ENCODE measurements around the gene PPP1R15A. TPM values are rescaled to one million over a fixed set of nuclear protein-coding genes. Genes with fewer than 3 reads are reported as not detected.

PPP1R15A gene
- total RNA-seq, 3 donors from 2014 or later, result 31.8 to 47.7 (median 44.6) TPM

- DNase-seq, result no peak
- intact Hi-C loops (cut with DNase I, micrococcal nuclease), result no loop called here
- no peaks in the 10 kb centered on the region for H3K4me1 ChIP-seq (ENCODE audit: low read depth)
- TF ChIP-seq CTCF (IDR thresholded peaks at IDR 0.05), result no peak
- no peak overlapping the region for H3K4me3 ChIP-seq
- no peaks in the 10 kb centered on the region for H3K9me3 ChIP-seq
- ATAC-seq, result no peak
- H3K36me3 ChIP-seq (ENCODE audit: low read depth), result no peaks in the 10 kb centered on the region
Measured at GRCh38 chr19:48910803-48911202, 38.6 kb downstream of the PPP1R15A start.

DNA sequence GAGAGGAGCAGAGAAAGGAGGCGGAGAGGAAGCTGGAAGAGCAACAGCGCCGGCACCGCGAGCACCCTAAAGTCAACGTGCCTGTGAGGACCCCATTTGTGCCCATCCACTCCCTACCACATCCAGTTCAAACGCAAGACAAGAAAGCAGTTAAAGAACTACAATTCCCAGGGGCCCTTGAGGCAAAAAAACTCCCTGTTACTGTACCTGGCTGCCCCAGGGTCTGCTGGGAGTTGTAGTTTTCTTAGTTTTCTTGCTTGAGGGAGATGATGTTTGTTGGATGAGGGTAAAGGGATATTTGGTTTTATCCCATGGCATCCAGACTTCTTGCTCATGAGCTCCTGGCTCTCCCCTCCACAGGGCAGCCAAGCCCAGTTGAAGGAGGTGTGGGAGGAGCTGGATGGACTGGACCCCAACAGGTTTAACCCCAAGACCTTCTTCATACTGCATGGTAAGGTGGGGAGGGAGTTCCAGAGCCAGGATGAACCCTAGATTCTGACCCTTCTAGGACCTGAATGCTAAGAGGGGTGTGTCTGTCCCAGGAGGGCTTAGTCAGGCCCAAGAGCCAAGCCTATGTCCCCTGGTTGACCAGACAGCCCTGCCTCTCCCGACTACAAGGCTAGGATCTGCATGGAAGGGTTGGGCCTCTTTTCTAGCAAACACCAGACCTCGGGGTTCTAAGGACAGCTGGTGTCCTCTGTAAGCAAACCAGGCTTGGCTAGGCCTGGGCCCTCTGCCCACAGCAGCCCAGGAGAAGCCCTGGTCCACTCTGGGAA, 41.1 kb downstream of the PPP1R15A start:
- Histone ChIP-seq H3K9me3 (no peaks in the 10 kb centered on the region), H3K4me3 (no peak overlapping the region), H3K4me1 (ENCODE audit: low read depth) (no peaks in the 10 kb centered on the region), H3K36me3 (ENCODE audit: low read depth) (no peaks in the 10 kb centered on the region)
- ATAC-seq (peak; percentile 53), DNase-seq (no peak)
- TF ChIP-seq CTCF (IDR thresholded peaks at IDR 0.05), result no peak
- intact Hi-C loops (cut with DNase I, micrococcal nuclease), result no loop called here

DNA sequence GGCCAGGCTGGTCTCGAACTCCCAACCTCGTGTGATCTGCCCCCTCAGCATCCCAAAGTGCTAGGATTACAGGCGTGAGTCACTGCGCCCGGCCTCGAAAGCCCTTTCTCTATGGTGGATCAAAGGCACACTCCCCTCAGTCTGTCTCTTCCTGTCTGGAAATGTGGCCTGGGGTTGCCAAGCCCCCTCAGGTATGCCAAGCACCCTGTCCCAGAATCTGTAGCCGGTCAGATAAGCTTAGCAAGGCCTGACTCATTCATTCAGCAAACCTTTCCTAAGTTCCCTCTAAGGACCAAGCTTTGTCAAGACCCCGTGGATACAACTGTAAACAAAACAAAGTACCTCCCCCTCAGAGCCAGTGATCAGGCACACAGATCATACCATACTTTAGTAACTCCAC, 42.0 kb downstream of the PPP1R15A start:
- Histone ChIP-seq H3K36me3 (ENCODE audit: low read depth) (no peaks in the 10 kb centered on the region), H3K4me3 (no peak overlapping the region), H3K4me1 (ENCODE audit: low read depth) (no peaks in the 10 kb centered on the region), H3K9me3 (no peaks in the 10 kb centered on the region)
- ATAC-seq (no peak), DNase-seq (no peak)
- TF ChIP-seq CTCF (IDR thresholded peaks at IDR 0.05), result no peak
- intact Hi-C loops (cut with DNase I, micrococcal nuclease), result no loop called here

DNA sequence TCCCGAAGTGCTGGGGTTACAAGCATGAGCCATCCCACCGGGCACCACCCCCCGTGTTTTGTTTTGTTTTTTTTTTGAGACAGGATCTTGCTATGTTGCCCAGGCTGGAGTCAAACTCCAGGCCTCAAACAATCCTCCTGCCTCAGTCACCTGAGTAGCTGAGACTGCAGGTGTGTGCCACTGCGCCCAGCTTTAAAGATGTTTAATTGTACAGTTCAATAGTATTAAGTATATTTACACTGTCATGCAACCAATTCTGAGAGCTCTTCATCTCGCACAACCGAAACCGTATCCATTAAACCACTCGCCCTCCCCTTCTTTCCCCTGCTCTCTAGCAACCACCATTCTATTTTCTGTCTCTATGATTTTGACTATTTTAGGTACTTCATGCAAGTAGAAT, 43.5 kb downstream of the PPP1R15A start:
- TF ChIP-seq CTCF (IDR thresholded peaks at IDR 0.05), result no peak
- Histone ChIP-seq H3K4me3 (no peak overlapping the region), H3K4me1 (ENCODE audit: low read depth) (no peaks in the 10 kb centered on the region), H3K36me3 (ENCODE audit: low read depth) (no peaks in the 10 kb centered on the region), H3K9me3 (no peaks in the 10 kb centered on the region)
- DNase-seq (no peak), ATAC-seq (no peak)
- intact Hi-C loops (cut with DNase I, micrococcal nuclease), result no loop called here

GRCh38 chr19:48918071-48918470, 45.9 kb downstream of the PPP1R15A start:
- ATAC-seq (no peak), DNase-seq (no peak)
- Histone ChIP-seq H3K9me3 (no peaks in the 10 kb centered on the region), H3K36me3 (ENCODE audit: low read depth) (no peaks in the 10 kb centered on the region), H3K4me1 (ENCODE audit: low read depth) (no peaks in the 10 kb centered on the region), H3K4me3 (no peak overlapping the region)
- TF ChIP-seq CTCF (IDR thresholded peaks at IDR 0.05), result no peak
- intact Hi-C loops (cut with DNase I, micrococcal nuclease), result no loop called here
